Femur (tissue), 1 donor: ENCODE data around the gene CHRNE.
A peak's percentile ranks its signal among the peaks of the same experiment; 100 is the strongest.

Experiments
- DNase-seq: peaks from one replicate; pipeline ENCODE4 v3.0.0-alpha.2; 2017

The CHRNE gene

DNA sequence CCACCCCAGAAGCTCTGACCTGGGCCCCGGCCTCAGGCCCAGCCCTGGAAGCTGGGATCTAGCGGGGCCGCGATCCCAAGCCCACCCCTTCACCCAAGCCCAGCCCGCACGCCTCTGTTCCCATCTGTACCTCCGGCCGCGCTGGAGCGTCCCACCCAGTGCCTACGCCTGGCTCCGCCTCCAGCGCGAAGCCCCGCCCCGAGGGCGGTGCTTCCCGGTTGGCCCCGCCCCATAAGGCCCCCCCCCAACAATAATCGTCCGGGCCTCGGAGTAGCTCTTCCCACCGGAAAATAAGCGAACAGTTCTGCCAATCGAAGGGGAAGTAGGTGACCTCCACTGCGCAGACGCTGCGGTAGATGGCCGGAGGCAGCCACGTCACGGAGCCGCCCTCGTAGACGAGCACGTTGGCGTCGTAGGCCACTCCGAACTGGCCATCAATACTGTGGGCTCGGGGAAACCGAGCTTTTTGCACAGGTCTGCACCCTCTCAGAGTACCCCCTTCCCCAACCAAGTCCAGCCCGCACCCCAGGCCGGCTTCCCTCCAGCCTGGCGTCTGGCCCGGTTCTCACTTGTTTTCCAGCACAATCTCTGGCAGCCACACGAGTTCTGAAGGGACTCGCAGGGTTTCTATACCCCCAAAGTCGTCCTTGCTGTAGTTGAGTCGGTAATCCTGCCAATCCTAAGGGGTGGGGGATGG, 1.1 kb downstream of the CHRNE start:
- DNase-seq: peak; percentile 77

DNA sequence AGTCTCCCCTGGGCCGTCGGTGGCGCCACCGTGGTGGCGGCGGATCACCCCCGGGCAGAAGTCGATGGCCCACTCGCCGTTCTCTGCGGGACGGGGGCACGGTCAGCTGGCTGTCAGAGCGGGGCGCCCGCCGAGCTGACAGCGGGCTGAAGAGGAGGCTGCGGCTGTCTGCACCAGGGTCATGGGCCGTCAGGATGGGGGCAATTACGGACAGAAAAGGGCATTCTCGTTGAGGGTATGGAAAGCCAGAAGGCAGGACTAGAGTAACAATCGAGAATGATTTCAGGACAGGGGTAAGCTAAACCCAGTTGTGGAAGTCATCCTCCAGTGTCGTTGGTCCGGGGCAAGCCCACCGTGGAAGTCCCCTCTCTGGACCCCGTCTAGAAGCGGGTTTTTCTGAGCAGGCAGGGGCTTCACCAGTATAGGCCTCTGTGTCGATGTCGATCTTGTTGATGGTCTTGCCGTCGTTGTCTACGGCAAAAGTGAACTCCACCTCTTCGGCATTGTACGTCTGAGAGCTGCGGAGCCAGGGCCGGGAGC, 1.7 kb downstream of the CHRNE start:
- DNase-seq: no peak

- peak; percentile 74 for DNase-seq
Observed at GRCh38 chr17:4900231-4901107, 2.4 kb downstream of the CHRNE start.

DNA sequence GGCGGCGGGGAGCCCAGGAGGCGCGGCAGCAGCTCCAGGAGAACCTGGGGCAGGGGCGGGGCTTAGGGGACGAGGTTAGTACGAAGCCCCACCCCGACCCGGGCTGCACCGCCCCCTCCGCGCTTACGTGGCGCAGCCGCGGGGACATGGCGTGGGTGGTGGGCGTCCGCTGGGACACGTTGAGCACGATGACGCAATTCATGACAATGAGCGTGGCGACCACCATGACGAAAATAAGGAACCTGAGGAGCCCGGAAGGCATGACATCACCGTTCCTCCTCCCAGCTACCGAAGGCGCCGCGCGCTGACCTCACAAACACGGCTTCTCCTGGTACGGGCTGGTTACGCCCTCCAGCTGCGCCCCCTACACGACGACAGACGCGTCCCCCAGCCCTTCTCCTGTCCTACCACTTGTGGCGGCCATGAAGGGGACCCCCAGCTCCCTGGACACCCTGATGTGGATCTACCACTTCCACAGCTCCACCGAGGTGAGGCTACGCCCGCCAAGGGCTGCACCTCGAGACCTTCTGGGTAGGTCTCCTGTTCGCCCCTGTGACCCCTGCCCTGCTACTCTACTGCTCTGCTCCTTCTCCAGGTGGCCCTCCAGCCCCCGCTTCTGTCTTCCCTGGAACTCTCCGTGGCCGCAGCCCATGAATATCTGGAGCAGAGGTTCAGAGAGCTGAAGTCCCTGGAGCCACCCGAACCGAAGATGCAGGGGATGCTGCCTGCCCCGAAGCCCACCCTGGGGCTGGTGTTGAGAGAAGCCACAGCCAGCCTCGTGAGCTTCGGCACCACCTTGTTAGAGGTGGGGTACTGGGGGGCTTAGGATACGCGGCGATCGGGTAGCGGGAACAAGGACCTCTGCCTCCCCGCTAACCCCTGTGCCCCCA, 3.3 kb downstream of the CHRNE start, which contains the start of gene C17orf107:
Gene C17orf107, plus strand, starts transcription at position 196 of the 890 bp plus-strand sequence. Its CDS starts 227 bp downstream, at position 423.
- peak; percentile 90 for DNase-seq

DNA sequence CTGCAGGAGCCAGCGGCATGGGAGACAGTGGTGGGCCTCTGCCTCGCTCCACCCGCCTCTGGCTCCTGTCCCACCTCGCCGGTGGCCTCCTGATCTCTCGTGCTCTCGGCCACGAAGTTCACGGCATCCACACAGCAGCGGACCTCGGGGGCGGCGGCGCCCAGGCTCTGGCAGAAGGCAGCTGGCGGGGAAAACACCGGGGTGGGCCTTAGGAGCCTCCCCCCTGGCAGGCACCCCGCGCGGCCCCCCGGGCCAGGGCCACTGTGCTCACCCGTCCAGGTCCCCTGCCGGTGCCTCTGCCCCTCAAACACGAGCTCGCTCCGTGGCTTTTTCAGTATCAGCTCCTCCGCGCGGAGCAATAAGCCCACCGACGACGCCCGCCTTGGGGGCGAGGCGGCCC, 4.0 kb downstream of the CHRNE start:
- no peak for DNase-seq

DNA sequence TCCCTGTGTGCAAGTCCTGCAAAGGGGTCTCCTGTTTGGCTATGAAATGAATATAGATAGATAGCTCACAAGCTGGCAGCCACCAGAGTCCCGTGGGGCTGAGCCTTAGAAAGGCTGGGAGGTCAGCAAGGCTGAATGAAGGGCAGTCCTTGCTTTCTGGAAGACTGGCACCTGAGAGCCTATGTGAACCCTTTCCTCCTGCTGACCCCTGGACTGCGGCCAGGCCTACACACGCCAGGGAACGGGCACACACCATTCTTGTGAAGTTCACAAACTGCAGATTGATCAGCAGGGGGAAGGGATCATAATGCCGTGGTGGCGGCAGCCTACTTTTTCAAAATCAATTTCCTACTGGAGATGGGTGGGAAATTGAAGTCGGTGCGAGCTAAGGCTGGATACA, 4.5 kb downstream of the CHRNE start:
- DNase-seq: no peak

DNA sequence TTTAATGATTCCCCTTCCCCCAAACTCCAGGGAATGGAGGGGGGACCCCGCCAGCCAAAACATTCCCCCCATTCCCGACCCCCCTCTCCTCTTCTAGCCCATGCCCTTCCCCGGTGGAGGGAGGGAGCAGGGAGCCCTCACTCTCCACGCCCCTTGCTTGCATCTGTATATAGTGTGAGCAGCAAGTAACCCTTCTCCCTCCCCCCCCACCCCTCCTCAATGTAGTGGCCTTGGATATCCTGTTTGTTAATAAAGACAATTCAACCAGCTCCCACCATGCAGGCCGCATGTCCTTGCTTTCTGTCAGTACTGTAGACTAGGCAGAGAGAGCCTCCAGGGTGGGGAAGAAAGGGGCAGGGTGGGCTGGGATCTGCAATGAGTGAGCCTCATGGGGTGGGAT, 5.1 kb downstream of the CHRNE start:
- DNase-seq: no peak

GRCh38 chr17:4897198-4897687, 5.7 kb downstream of the CHRNE start:
- no peak for DNase-seq

DNA sequence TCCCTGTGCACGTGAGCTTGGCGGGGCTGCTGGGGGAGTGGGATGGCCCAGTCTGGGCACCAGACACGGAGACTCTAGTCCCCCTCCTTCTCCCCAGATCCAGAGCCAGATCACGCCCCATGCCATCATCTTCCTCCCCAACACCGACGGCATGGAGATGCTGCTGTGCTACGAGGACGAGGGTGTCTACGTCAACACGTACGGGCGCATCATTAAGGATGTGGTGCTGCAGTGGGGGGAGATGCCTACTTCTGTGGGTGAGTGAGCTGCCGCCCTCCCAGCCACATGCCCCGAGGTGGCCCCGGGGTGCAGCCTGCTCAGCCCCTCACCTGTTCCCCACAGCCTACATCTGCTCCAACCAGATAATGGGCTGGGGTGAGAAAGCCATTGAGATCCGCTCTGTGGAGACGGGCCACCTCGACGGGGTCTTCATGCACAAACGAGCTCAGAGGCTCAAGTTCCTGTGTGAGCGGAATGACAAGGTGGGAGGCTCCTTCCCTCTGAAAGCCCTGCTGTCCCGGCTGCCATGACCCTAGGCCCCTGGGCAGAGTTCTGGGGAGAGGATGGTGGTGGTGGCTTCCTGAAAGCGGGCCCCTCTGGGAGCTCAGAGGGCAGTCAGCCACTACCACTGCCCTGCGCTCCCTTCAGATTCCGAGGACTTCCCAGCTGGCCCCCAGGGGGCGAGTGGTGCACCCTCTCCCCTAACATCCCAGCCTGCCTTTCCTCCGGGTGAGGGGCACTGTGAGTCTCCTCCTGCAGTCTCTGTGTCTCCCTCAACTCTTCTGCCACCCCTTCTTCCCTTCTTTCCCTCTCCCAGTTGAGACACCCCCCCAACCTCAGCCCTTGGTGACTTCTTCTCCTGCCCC, 6.3 kb downstream of the CHRNE start:
- no peak for DNase-seq

DNA sequence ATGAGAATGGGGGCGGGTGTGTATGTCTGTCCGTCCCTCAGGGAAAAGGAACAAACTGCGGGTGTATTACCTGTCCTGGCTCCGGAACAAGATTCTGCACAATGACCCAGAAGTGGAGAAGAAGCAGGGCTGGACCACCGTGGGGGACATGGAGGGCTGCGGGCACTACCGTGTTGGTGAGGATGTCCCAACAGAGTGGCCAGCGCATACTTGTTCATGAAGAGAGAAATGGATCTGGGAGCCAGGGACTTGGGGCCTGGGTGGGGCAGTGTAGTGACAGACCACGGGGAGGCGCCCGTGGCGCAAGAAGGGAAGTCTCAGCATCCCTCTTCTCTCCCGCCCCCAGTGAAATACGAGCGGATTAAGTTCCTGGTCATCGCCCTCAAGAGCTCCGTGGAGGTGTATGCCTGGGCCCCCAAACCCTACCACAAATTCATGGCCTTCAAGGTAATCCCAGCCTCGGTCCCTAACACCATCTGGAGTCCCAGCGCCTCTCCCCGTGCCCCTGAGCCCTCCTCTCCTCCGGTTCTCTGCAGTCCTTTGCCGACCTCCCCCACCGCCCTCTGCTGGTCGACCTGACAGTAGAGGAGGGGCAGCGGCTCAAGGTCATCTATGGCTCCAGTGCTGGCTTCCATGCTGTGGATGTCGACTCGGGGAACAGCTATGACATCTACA, 7.1 kb downstream of the CHRNE start:
- no peak for DNase-seq

DNA sequence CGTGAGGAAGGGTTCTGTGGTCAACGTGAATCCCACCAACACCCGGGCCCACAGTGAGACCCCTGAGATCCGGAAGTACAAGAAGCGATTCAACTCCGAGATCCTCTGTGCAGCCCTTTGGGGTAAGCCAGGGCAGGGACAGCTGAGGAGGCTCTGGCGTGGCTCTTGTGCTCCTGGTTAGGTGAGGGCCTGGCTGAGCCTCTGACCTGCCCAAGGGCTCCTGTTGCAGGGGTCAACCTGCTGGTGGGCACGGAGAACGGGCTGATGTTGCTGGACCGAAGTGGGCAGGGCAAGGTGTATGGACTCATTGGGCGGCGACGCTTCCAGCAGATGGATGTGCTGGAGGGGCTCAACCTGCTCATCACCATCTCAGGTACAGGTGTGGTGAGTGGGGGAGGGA, 7.8 kb downstream of the CHRNE start:
- DNase-seq: no peak

- no peak for DNase-seq
Observed at GRCh38 chr17:4893721-4894560, 9.0 kb downstream of the CHRNE start.

GRCh38 chr17:4893272-4893671, 9.6 kb downstream of the CHRNE start:
- DNase-seq: no peak

DNA sequence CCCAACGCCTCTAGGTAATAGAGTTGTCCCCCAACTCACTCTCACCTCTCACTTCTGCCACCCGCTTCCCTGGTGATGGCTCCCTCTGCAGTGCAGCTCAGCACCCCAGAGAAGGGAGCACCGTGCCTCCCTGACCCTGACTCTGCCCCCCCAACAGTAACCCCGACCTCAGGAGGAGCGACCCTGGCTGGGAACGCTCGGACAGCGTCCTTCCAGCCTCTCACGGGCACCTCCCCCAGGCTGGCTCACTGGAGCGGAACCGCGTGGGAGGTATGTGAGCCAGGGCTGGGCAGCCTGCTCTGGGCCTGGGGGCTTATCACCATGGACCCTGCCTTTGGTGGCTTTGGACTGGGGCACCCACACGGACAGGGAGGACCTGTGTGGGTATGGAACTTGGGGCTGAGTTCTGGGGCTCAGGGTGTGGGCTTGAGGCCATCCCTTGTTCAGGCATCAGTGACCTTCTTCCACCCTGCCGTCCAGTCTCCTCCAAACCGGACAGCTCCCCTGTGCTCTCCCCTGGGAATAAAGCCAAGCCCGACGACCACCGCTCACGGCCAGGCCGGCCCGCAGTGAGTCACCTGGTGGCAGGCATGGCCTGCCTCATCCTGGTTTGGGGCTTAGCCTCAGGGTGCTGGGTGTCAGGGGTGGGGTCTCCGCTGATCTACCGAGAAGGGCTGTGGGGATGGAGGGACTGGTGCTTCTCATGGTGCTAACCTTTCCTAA, 10.2 kb downstream of the CHRNE start:
- no peak for DNase-seq

- no peak for DNase-seq
Observed at GRCh38 chr17:4891411-4892410, 11.2 kb downstream of the CHRNE start.

DNA sequence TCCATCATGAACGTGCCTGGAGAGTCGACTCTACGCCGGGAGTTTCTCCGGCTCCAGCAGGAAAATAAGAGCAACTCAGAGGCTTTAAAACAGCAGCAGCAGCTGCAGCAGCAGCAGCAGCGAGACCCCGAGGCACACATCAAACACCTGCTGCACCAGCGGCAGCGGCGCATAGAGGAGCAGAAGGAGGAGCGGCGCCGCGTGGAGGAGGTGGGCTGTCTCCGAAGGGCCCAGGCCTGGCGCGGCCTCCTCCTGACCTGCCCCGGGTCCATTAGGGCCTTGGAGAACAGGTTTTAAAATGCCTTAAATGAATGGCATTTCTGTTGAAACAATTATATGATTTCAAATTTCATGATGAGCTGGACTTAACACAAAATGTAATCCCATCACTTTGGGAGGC, 15.3 kb downstream of the CHRNE start:
- DNase-seq: no peak

- no peak for DNase-seq
Observed at GRCh38 chr17:4886830-4887229, 16.1 kb downstream of the CHRNE start.

GRCh38 chr17:4884489-4884888, 18.4 kb downstream of the CHRNE start:
- no peak for DNase-seq
